PC-3 (cell line): ENCODE results near the gene ART4. TPM values are rescaled to one million over a fixed set of nuclear protein-coding genes. Genes with fewer than 3 reads are reported as not detected.

Experiments used
- ATAC-seq: fragments of 200-7000 bp; cut with Tn5 transposase; 2 replicates; pipeline ENCODE4 v1.9.1; 2020; ENCODE audit warnings: mild to moderate bottlenecking, moderate library complexity
- BruUV-seq: library from RNA; stranded (reverse); fragments of 400-500 nt; replicated peaks from 2 replicates; lab custom pipeline; 2021; lab: Mats Ljungman, UMichigan
- CTCF ChIA-PET: fragments of 300-600 bp; sonication (Branson Sonifier 250); formaldehyde crosslinking; loops from one replicate; lab custom pipeline; 2022; ENCODE audit warnings: antibody characterized with exemption; lab: Charles Lee
- POLR2A ChIA-PET: fragments of 300-600 bp; sonication (Branson Sonifier 250); formaldehyde crosslinking; loops from one replicate; lab custom pipeline; 2022; ENCODE audit warnings: antibody characterized with exemption; ENCODE audit not compliant: unreplicated experiment; lab: Charles Lee
- DNase-seq: peaks from one replicate; pipeline ENCODE4 v3.0.0-alpha.2; 2015
- H2AFZ ChIP-seq: fragments of 300-600 bp; sonication (generic); 2 replicates; pipeline ENCODE4 v1.6.0; 2016; ENCODE audit warnings: antibody characterized with exemption, low read length
- H3F3A ChIP-seq: fragments of 300-600 bp; sonication (generic); one replicate; pipeline ENCODE4 v1.6.0; 2017; ENCODE audit warnings: antibody characterized with exemption, low read length, control low read depth, mild to moderate bottlenecking; ENCODE audit not compliant: unreplicated experiment
- H3K27ac ChIP-seq: fragments of 300-600 bp; sonication (generic); 2 replicates; pipeline ENCODE4 v1.5.1; 2016; ENCODE audit warnings: mild to moderate bottlenecking, low read length
- H3K27me3 ChIP-seq: fragments of 300-600 bp; sonication (generic); 2 replicates; pipeline ENCODE4 v1.6.1; 2016; ENCODE audit warnings: low read length, mixed read lengths
- H3K36me3 ChIP-seq: fragments of 300-600 bp; sonication (generic); 2 replicates; pipeline ENCODE4 v1.6.1; 2016; ENCODE audit warnings: low read depth, mixed run types, low read length, mixed read lengths
- H3K4me1 ChIP-seq: fragments of 300-600 bp; sonication (generic); 2 replicates; pipeline ENCODE4 v1.5.1; 2016; ENCODE audit warnings: low read length; ENCODE audit not compliant: insufficient read depth
- H3K4me2 ChIP-seq: fragments of 300-600 bp; sonication (generic); 2 replicates; pipeline ENCODE4 v1.6.0; 2016; ENCODE audit warnings: low read length
- H3K4me3 ChIP-seq: fragments of 300-600 bp; sonication (generic); 2 replicates; pipeline ENCODE4 v1.5.1; 2016; ENCODE audit warnings: mild to moderate bottlenecking, low read length, mixed read lengths
- H3K79me2 ChIP-seq: fragments of 300-600 bp; sonication (generic); 2 replicates; pipeline ENCODE4 v1.6.1; 2017; ENCODE audit warnings: low read length, mixed read lengths
- H3K9ac ChIP-seq: fragments of 300-600 bp; sonication (generic); 2 replicates; pipeline ENCODE4 v1.6.0; 2016; ENCODE audit warnings: mild to moderate bottlenecking, low read length
- H3K9me2 ChIP-seq: fragments of 300-600 bp; sonication (generic); replicated peaks from 2 replicates; pipeline ENCODE4 v1.6.1; 2016; ENCODE audit warnings: mixed run types, low read length, mixed read lengths
- H3K9me3 ChIP-seq: fragments of 300-600 bp; sonication (generic); 2 replicates; pipeline ENCODE4 v1.6.1; 2016; ENCODE audit warnings: low read length, mixed read lengths
- H4K20me1 ChIP-seq: fragments of 300-600 bp; sonication (generic); 2 replicates; pipeline ENCODE4 v1.6.1; 2016; ENCODE audit warnings: low read length, mixed read lengths
- EZH2 ChIP-seq: fragments of 300-600 bp; sonication (generic); IDR thresholded peaks from one replicate; pipeline ENCODE4 v1.6.1; 2017; ENCODE audit warnings: antibody characterized with exemption, mild to moderate bottlenecking, low read length; ENCODE audit not compliant: unreplicated experiment
- EZH2phosphoT487 ChIP-seq: fragments of 300-600 bp; sonication (generic); IDR thresholded peaks from 2 replicates; pipeline ENCODE4 v1.6.1; 2018; ENCODE audit warnings: mild to moderate bottlenecking, antibody characterized with exemption, low read length, borderline replicate concordance
- intact Hi-C: fragments of 100-400 bp; cut with micrococcal nuclease; formaldehyde crosslinking; loops from 2 replicates; pipeline ENCODE4 v1.9.0; 2023
- total RNA-seq: library from RNA; depleted of rRNA; stranded (reverse); fragments of >200 nt; gene quantifications from 2 replicates; pipeline ENCODE4 v1.2.3, GENCODE V29; 2014; rRNA removed
- TF ChIP-seq, protein P1 (sequence below): fragments of 300-600 bp; sonication (generic); conservative IDR thresholded peaks from 2 replicates; pipeline ENCODE4 v1.5.1; 2017; ENCODE audit warnings: antibody characterized with exemption, low read depth, mild to moderate bottlenecking, low read length

ART4 gene
- total RNA-seq, 1 experiment from 2014 or later: not detected

DNA sequence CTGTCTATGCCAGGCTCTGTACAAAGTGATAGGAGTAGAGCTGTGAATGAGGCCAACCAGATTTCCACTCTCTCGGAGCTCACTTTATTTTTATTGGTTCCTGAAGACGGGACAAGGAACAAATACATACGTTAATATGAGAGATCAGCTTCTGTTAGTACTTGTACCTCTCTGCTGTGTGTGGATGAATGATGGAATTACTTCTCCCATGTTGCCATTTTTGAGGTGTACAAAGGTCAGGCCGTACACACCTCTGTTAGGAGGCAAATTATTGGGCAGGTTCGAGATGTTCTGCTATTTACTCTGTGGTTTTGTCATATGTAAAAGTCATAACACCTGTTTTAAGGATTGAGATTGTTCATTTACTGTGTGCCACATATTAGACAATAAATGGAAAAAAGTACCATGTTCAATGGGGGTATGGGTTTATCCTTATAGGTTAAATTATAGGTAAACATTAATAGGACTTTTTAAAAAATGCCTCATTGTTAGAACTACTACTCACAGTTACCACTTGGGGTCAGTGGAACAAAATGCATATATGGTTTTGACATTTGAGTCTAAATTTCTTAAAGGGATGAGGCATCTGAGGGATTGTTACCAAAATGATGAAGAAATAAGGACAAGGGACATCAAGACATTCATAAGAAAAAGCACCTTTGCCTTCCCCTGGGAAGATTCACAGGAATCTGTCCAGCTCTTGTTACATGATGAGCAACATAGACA, 66.9 kb downstream of the ART4 start:
- no peak for TF ChIP-seq EZH2phosphoT487
- TF ChIP-seq, protein P1, sequence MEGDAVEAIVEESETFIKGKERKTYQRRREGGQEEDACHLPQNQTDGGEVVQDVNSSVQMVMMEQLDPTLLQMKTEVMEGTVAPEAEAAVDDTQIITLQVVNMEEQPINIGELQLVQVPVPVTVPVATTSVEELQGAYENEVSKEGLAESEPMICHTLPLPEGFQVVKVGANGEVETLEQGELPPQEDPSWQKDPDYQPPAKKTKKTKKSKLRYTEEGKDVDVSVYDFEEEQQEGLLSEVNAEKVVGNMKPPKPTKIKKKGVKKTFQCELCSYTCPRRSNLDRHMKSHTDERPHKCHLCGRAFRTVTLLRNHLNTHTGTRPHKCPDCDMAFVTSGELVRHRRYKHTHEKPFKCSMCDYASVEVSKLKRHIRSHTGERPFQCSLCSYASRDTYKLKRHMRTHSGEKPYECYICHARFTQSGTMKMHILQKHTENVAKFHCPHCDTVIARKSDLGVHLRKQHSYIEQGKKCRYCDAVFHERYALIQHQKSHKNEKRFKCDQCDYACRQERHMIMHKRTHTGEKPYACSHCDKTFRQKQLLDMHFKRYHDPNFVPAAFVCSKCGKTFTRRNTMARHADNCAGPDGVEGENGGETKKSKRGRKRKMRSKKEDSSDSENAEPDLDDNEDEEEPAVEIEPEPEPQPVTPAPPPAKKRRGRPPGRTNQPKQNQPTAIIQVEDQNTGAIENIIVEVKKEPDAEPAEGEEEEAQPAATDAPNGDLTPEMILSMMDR: peak; percentile 53
- H3K9ac ChIP-seq: 0 out of 2 replicates have a peak overlapping the region, but pooled peaks have one; percentile 78
- intact Hi-C loops: loop anchor here (1.0 kb wide), 1 partner anchor 219 kb away; no protein-coding TSS in a partner anchor

DNA sequence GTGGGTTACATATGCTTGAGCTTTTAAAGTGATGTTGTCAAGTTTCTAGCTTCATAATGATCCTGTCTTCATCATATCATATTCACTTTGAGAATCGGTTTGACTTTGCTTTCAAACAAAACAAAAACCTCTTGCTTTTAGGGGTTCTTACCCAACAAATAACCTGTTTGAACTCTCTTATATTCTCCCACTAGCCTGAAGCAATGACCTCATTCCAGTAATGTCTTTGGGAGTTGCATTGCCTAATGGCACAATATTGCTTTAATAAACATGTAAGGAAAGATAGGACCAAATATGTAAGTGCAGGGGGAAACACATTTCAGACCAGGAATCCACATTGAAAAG, 67.7 kb downstream of the ART4 start:
- Histone ChIP-seq H3K27me3 (no peaks in the 10 kb centered on the region), H3K4me3 (peak overlapping the region; percentile 92), H2AFZ (peak overlapping the region; percentile 69; the same call in 1 of the 2 replicates), H3K9me3 (no peaks in the 10 kb centered on the region), H3F3A (no peaks in the 10 kb centered on the region), H3K9ac (peak overlapping the region; percentile 78), H4K20me1 (no peaks in the 10 kb centered on the region), H3K79me2 (peaks cover 25% of the 10 kb centered on the region), H3K27ac (peak overlapping the region; percentile 49; the same call in 1 of the 2 replicates), H3K4me1 (peaks cover 37% of the 10 kb centered on the region), H3K36me3 (no peaks in the 10 kb centered on the region), H3K4me2 (peak overlapping the region; percentile 89), H3K9me2 (no peaks in the 10 kb centered on the region)
- DNase-seq (no peak), ATAC-seq (no peak)
- TF ChIP-seq EZH2phosphoT487 (no peak), EZH2 (no peak)
- TF ChIP-seq, protein P1: no peak
- intact Hi-C loops: loop anchor here (2.0 kb wide), 1 partner anchor 69 kb away; no protein-coding TSS in a partner anchor
- BruUV-seq: no TSS peak
- POLR2A ChIA-PET: interaction anchor here (0.6 to 1.1 kb wide), 4 partner anchors 27 to 444 kb away, joined by 3 to 8 read pairs (median 5); partner anchors contain the start of gene C12orf60
- CTCF ChIA-PET: interaction anchor here (0.6 kb wide), 1 partner anchor 1870 kb away, joined by 5 read pairs; no protein-coding TSS in a partner anchor

More for the DNA sequence above, 66.9 kb downstream of the ART4 start:
- DNase-seq: peak; percentile 38
- Histone ChIP-seq H3K4me2 (peak overlapping the region; percentile 89), H3K9me2 (no peaks in the 10 kb centered on the region), H3K27me3 (no peaks in the 10 kb centered on the region), H2AFZ (no peak overlapping the region), H3F3A (no peaks in the 10 kb centered on the region), H3K9me3 (no peaks in the 10 kb centered on the region), H3K4me1 (peaks cover 37% of the 10 kb centered on the region), H3K27ac (peak overlapping the region; percentile 64), H3K36me3 (no peaks in the 10 kb centered on the region), H4K20me1 (no peaks in the 10 kb centered on the region), H3K4me3 (peak overlapping the region; percentile 92), H3K79me2 (peaks cover 23% of the 10 kb centered on the region)
- no peak for ATAC-seq
- no TSS peak for BruUV-seq
- POLR2A ChIA-PET: interaction anchor here (1.1 kb wide), 1 partner anchor 26 kb away, joined by 7 read pairs; no protein-coding TSS in a partner anchor
- CTCF ChIA-PET: no interaction called here

Other genes starting within 250 kb of the ART4 start
- not detected in 2 replicates for gene GUCY2C, start 146.9 kb downstream of the ART4 start, total RNA-seq
- gene WBP11, start 40.0 kb downstream of the ART4 start, total RNA-seq: 20.0 and 21.4 TPM in 2 replicates
- gene C12orf60, start 39.9 kb downstream of the ART4 start, total RNA-seq: 0.29 and 0.47 TPM in 2 replicates
- not detected in 2 replicates for gene SMCO3, start 29.3 kb downstream of the ART4 start, total RNA-seq
- gene MGP, start 42.3 kb upstream of the ART4 start, total RNA-seq: 0.22 and 2.1 TPM in 2 replicates
- gene ERP27, start 95.0 kb upstream of the ART4 start, total RNA-seq: not detected in 2 replicates
- 10.4 and 12.4 TPM in 2 replicates for gene ARHGDIB, start 118.1 kb upstream of the ART4 start, total RNA-seq
- gene PDE6H, start 129.5 kb upstream of the ART4 start, total RNA-seq: not detected in 2 replicates